Measurements from ENCODE around the gene LRRC14B. TPM values are rescaled to one million over a fixed set of nuclear protein-coding genes. Genes with fewer than 3 reads are reported as not detected.
A peak's percentile ranks its signal among the peaks of the same experiment; 100 is the strongest.

LRRC14B gene
- total RNA-seq, 2 donors from 2014 or later: not detected

- H3K9me3 ChIP-seq (ENCODE audit: control insufficient read depth, low read length, poor library complexity, severe bottlenecking): no peaks in the 10 kb centered on the region
- Mint-ChIP-seq H3K4me1 (peaks cover 9% of the 10 kb centered on the region), H3K36me3 (ENCODE audit: low read depth) (peaks cover 3% of the 10 kb centered on the region), H3K4me3 (no peak overlapping the region), H3K27me3 (peaks cover 26% of the 10 kb centered on the region), H3K27ac (no peak overlapping the region)
- no peak for ATAC-seq
- no peak for DNase-seq
Observed at GRCh38 chr5:185095-186070, 5.9 kb upstream of the LRRC14B start.

DNA sequence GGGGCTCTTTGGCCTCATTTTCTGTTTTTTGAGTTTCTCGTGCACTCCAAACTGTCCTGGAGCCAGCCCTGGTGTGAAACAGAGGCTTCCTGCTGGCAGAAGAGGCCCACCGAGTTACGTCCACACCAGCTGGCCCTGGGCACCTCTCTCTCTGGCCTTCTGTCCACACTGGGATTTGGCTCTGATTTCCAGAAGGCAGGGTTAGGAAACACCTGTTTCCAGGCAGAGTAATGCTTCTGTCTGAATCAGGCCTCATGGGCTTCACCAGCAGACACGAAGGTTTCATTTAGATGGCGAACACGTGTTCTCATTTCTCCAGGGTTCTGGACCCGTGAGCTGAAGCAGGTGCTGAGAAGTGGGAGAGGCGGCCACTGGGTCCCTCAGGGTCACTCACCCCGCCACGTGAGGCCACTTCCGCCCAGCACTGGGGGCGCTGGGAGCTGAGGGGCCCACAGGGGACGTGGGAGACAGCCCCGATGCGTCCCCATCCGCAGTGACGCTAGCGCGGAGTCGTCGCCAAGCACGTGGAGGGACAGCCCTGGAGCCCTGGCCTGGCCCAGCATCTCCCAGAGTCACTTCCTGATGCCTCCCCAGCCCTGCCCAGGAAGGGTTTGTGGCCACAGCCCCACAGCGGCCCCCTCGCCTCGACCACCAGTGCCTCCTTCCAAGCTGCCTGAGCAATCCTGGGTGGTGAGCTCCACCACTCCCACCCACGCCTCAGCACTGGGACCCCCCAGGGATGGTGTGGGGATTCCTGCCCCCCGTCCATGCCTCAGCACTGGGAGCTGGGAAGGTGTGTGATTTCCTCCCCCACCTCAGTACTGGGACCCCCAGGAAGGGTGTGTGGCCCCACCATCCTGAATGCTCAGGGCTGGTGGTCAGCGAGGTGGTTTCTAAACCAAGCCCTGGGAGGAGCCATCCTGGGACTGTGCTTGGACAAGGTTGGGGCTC is 4.9 kb upstream of the LRRC14B start:
- Mint-ChIP-seq H3K36me3 (ENCODE audit: low read depth) (peaks cover 3% of the 10 kb centered on the region), H3K27ac (no peak overlapping the region), H3K27me3 (peaks cover 19% of the 10 kb centered on the region), H3K4me1 (peaks cover 10% of the 10 kb centered on the region), H3K4me3 (no peak overlapping the region)
- H3K9me3 ChIP-seq (ENCODE audit: control insufficient read depth, low read length, poor library complexity, severe bottlenecking): no peaks in the 10 kb centered on the region
- ATAC-seq (no peak), DNase-seq (no peak)

DNA sequence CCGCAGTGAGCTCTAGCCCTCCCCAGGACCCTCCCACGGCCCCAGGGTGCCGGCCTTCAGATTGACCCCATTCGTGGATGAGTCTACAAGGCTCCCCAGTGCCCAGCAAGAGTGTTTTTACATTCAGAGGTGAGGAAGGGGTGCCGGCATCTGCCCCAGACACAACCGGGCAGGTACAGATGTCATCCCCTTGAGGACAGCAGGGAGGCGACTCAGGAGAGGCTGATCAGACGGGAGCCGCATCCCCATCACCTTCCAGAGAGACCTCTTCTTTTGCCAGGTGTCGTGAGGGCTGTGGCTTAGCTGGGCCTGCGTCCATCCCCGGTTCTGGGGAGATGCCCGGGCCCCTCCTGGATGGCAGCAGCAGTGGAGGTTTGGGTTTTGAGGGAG is 4.3 kb upstream of the LRRC14B start:
- ATAC-seq: no peak
- Mint-ChIP-seq H3K36me3 (ENCODE audit: low read depth) (peaks cover 1% of the 10 kb centered on the region), H3K27me3 (peaks cover 13% of the 10 kb centered on the region), H3K27ac (no peak overlapping the region), H3K4me1 (peaks cover 10% of the 10 kb centered on the region), H3K4me3 (no peak overlapping the region)
- no peaks in the 10 kb centered on the region for H3K9me3 ChIP-seq (ENCODE audit: control insufficient read depth, low read length, poor library complexity, severe bottlenecking)
- DNase-seq: no peak

DNA sequence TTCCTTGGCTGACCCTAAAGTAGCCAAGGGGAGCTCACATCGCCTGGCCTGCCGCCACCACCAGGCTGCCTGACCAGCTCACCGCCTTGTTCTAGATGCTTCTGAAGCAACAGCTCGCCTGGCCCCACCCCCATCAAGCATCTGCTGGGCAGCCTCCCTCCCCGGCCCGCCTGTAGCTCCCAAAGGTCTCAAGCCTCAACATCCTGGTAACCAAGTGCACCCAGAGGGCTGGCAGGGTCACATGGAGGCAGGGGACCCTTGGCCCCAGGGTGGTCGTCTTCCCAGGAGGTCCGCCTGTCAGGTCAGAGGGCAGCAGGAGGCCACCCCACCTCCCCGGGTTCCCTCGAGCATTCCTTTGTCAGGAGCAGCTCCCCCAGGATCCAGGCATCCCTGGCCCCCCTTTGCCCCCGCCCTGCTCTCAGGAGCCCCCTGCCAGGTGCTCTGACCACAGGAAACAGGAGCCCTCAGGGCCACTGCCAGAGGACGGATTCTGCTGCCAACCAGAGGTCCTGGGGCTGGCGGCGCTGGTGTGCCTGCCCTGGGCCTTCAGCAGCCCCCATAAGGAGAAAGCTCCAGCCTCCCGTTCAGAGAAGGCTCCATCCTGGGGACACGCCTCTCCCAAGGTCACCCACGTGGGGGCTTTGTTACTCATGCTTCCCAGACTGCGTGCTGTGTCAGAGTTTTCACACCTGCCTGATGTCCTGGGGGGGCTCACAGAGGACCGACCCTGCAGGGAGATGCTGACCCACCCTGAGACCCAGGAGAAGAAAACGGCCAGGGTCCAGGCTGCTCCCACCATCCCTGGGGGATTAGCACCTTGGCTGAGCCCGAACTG is 3.5 kb upstream of the LRRC14B start:
- no peak overlapping the region for H3K27ac Mint-ChIP-seq
- H3K4me3 Mint-ChIP-seq: no peak overlapping the region
- H3K4me1 Mint-ChIP-seq: peaks cover 10% of the 10 kb centered on the region
- no peaks in the 10 kb centered on the region for H3K9me3 ChIP-seq (ENCODE audit: control insufficient read depth, low read length, poor library complexity, severe bottlenecking)
- no peaks in the 10 kb centered on the region for H3K36me3 Mint-ChIP-seq (ENCODE audit: low read depth)
- peaks cover 5% of the 10 kb centered on the region for H3K27me3 Mint-ChIP-seq
- DNase-seq (no peak), ATAC-seq (no peak)

- H3K36me3 Mint-ChIP-seq (ENCODE audit: low read depth): no peaks in the 10 kb centered on the region
- DNase-seq (peak; percentile 68 to 83 (median 71)), ATAC-seq (peak; percentile 99)
- no peaks in the 10 kb centered on the region for H3K9me3 ChIP-seq (ENCODE audit: control insufficient read depth, low read length, poor library complexity, severe bottlenecking)
- H3K27ac Mint-ChIP-seq: no peak overlapping the region
- H3K4me3 Mint-ChIP-seq: peak overlapping the region; percentile 7
- H3K27me3 Mint-ChIP-seq: peaks cover 5% of the 10 kb centered on the region
- peaks cover 10% of the 10 kb centered on the region for H3K4me1 Mint-ChIP-seq
Observed at GRCh38 chr5:188488-189481, 2.5 kb upstream of the LRRC14B start.

- peaks cover 10% of the 10 kb centered on the region for H3K4me1 Mint-ChIP-seq
- no peak overlapping the region for H3K27ac Mint-ChIP-seq
- no peak for ATAC-seq
- H3K27me3 Mint-ChIP-seq: peaks cover 5% of the 10 kb centered on the region
- no peak for DNase-seq
- H3K36me3 Mint-ChIP-seq (ENCODE audit: low read depth): no peaks in the 10 kb centered on the region
- no peaks in the 10 kb centered on the region for H3K9me3 ChIP-seq (ENCODE audit: control insufficient read depth, low read length, poor library complexity, severe bottlenecking)
- no peak overlapping the region for H3K4me3 Mint-ChIP-seq
Observed at GRCh38 chr5:189486-189885, 1.8 kb upstream of the LRRC14B start.

GRCh38 chr5:189976-190365 is 1.3 kb upstream of the LRRC14B start:
- DNase-seq (no peak), ATAC-seq (no peak)
- H3K27ac Mint-ChIP-seq: peak overlapping the region; percentile 72
- H3K4me1 Mint-ChIP-seq: peaks cover 10% of the 10 kb centered on the region
- H3K4me3 Mint-ChIP-seq: no peak overlapping the region
- H3K27me3 Mint-ChIP-seq: peaks cover 5% of the 10 kb centered on the region
- no peaks in the 10 kb centered on the region for H3K9me3 ChIP-seq (ENCODE audit: control insufficient read depth, low read length, poor library complexity, severe bottlenecking)
- no peaks in the 10 kb centered on the region for H3K36me3 Mint-ChIP-seq (ENCODE audit: low read depth)

- Mint-ChIP-seq H3K4me3 (no peak overlapping the region), H3K4me1 (peaks cover 10% of the 10 kb centered on the region), H3K27ac (peak overlapping the region; percentile 72), H3K27me3 (peaks cover 5% of the 10 kb centered on the region), H3K36me3 (ENCODE audit: low read depth) (no peaks in the 10 kb centered on the region)
- H3K9me3 ChIP-seq (ENCODE audit: control insufficient read depth, low read length, poor library complexity, severe bottlenecking): no peaks in the 10 kb centered on the region
- DNase-seq (no peak), ATAC-seq (no peak)
Observed at GRCh38 chr5:190366-191035, 794 bp upstream of the LRRC14B start.

- no peaks in the 10 kb centered on the region for H3K9me3 ChIP-seq (ENCODE audit: control insufficient read depth, low read length, poor library complexity, severe bottlenecking)
- DNase-seq (no peak), ATAC-seq (no peak)
- peaks cover 5% of the 10 kb centered on the region for H3K27me3 Mint-ChIP-seq
- H3K4me3 Mint-ChIP-seq: no peak overlapping the region
- no peak overlapping the region for H3K27ac Mint-ChIP-seq
- no peaks in the 10 kb centered on the region for H3K36me3 Mint-ChIP-seq (ENCODE audit: low read depth)
- peaks cover 10% of the 10 kb centered on the region for H3K4me1 Mint-ChIP-seq
Observed at GRCh38 chr5:191949-192690, 825 bp downstream of the LRRC14B start.

- no peaks in the 10 kb centered on the region for H3K9me3 ChIP-seq (ENCODE audit: control insufficient read depth, low read length, poor library complexity, severe bottlenecking)
- Mint-ChIP-seq H3K27me3 (peaks cover 5% of the 10 kb centered on the region), H3K4me3 (no peak overlapping the region), H3K27ac (no peak overlapping the region), H3K4me1 (peaks cover 10% of the 10 kb centered on the region), H3K36me3 (ENCODE audit: low read depth) (no peaks in the 10 kb centered on the region)
- DNase-seq (no peak), ATAC-seq (no peak)
Observed at GRCh38 chr5:192691-192969, 1.3 kb downstream of the LRRC14B start.
